ENCODE data around the gene FSIP1.

Gene FSIP1

GRCh38 chr15:39591141-39591895 is 191.3 kb downstream of the FSIP1 start:
- no peak for DNase-seq

- DNase-seq: no peak
Observed at GRCh38 chr15:39589815-39590644, 192.6 kb downstream of the FSIP1 start.

GRCh38 chr15:39589193-39589814 is 193.3 kb downstream of the FSIP1 start:
- DNase-seq: no peak

GRCh38 chr15:39588531-39589192 is 194.0 kb downstream of the FSIP1 start:
- DNase-seq: no peak

GRCh38 chr15:39587731-39588530 is 194.7 kb downstream of the FSIP1 start:
- DNase-seq: no peak

- DNase-seq: no peak
Observed at GRCh38 chr15:39587096-39587721, 195.4 kb downstream of the FSIP1 start.

- DNase-seq: no peak
Observed at GRCh38 chr15:39586387-39587095, 196.1 kb downstream of the FSIP1 start.

GRCh38 chr15:39585871-39586301 is 196.8 kb downstream of the FSIP1 start:
- DNase-seq: no peak

- DNase-seq: no peak
Observed at GRCh38 chr15:39585389-39585841, 197.2 kb downstream of the FSIP1 start.

- DNase-seq: no peak
Observed at GRCh38 chr15:39584662-39585388, 197.8 kb downstream of the FSIP1 start.

GRCh38 chr15:39584266-39584659 is 198.4 kb downstream of the FSIP1 start:
- DNase-seq: no peak

GRCh38 chr15:39583596-39584265 is 198.9 kb downstream of the FSIP1 start:
- no peak for DNase-seq

- no peak for DNase-seq
Observed at GRCh38 chr15:39582977-39583595, 199.6 kb downstream of the FSIP1 start.

- no peak for DNase-seq
Observed at GRCh38 chr15:39582286-39582976, 200.2 kb downstream of the FSIP1 start.

GRCh38 chr15:39581793-39582285 is 200.8 kb downstream of the FSIP1 start:
- no peak for DNase-seq

- DNase-seq: no peak
Observed at GRCh38 chr15:39581242-39581792, 201.3 kb downstream of the FSIP1 start.

- peak; percentile 20 for DNase-seq
Observed at GRCh38 chr15:39580485-39581241, 202.0 kb downstream of the FSIP1 start, which contains the start of gene THBS1. Gene THBS1 (plus strand): TSS chr15:39581079. CDS start chr15:39581858, 779 bp downstream.
